HG03060 (cell line): ENCODE measurements around the gene PCNX2.

Experiments used
- ATAC-seq: cut with Tn5 transposase; IDR thresholded peaks from one replicate; pipeline ENCODE4 v1.9.1; 2021; ENCODE audit warnings: low read depth, moderate number of reproducible peaks; ENCODE audit not compliant: unreplicated experiment

Gene PCNX2

GRCh38 chr1:233295237-233295974 is at the start of gene PCNX2:
Gene PCNX2, minus strand, starts transcription at chr1:233295725. Its CDS starts 247 bp downstream, at chr1:233295478.
- peak; percentile 46 for ATAC-seq

GRCh38 chr1:233343262-233343661 is 47.7 kb upstream of the PCNX2 start:
- ATAC-seq = no peak

GRCh38 chr1:233342086-233342485 is 46.6 kb upstream of the PCNX2 start:
- no peak for ATAC-seq

- no peak for ATAC-seq
Measured at GRCh38 chr1:233340966-233341516, 45.5 kb upstream of the PCNX2 start.

GRCh38 chr1:233340031-233340555 is 44.6 kb upstream of the PCNX2 start:
- ATAC-seq = no peak

GRCh38 chr1:233338102-233338501 is 42.6 kb upstream of the PCNX2 start:
- no peak for ATAC-seq

- ATAC-seq = no peak
Measured at GRCh38 chr1:233337505-233337904, 42.0 kb upstream of the PCNX2 start.

- ATAC-seq = no peak
Measured at GRCh38 chr1:233336554-233337456, 41.3 kb upstream of the PCNX2 start.

- ATAC-seq = no peak
Measured at GRCh38 chr1:233334092-233334491, 38.6 kb upstream of the PCNX2 start.

GRCh38 chr1:233333086-233333485 is 37.6 kb upstream of the PCNX2 start:
- ATAC-seq = no peak

- ATAC-seq = no peak
Measured at GRCh38 chr1:233331676-233332519, 36.4 kb upstream of the PCNX2 start.

- ATAC-seq = peak; percentile 11
Measured at GRCh38 chr1:233328142-233328921, 32.8 kb upstream of the PCNX2 start.

- peak; percentile 21 for ATAC-seq
Measured at GRCh38 chr1:233327651-233328141, 32.2 kb upstream of the PCNX2 start, which contains the start of gene MAP3K21. Gene MAP3K21, plus strand, starts transcription at chr1:233327724. Its CDS starts 305 bp downstream, at chr1:233328029.

GRCh38 chr1:233326811-233327650 is 31.5 kb upstream of the PCNX2 start:
- ATAC-seq = peak; percentile 33

GRCh38 chr1:233326319-233326718 is 30.8 kb upstream of the PCNX2 start:
- no peak for ATAC-seq

- no peak for ATAC-seq
Measured at GRCh38 chr1:233323718-233324117, 28.2 kb upstream of the PCNX2 start.

- ATAC-seq = no peak
Measured at GRCh38 chr1:233320023-233320422, 24.5 kb upstream of the PCNX2 start.

GRCh38 chr1:233319272-233319671 is 23.7 kb upstream of the PCNX2 start:
- ATAC-seq = no peak
